Astrocyte (in vitro differentiated cells and primary cell): Measurements from ENCODE around the gene KLK13.
A peak's percentile ranks its signal among the peaks of the same experiment; 100 is the strongest.

Experiments
- CTCF ChIP-seq: IDR thresholded peaks from 2 replicates; pipeline ENCODE4 v1.5.1; 2011; ENCODE audit warnings: low read depth, mild to moderate bottlenecking, inconsistent platforms, low read length, moderate library complexity; ENCODE audit not compliant: insufficient read depth
- EZH2 ChIP-seq: IDR thresholded peaks from 2 replicates; pipeline ENCODE4 v1.6.1; 2012; ENCODE audit warnings: mild to moderate bottlenecking, low read length, inconsistent platforms; ENCODE audit not compliant: insufficient read depth

DNA sequence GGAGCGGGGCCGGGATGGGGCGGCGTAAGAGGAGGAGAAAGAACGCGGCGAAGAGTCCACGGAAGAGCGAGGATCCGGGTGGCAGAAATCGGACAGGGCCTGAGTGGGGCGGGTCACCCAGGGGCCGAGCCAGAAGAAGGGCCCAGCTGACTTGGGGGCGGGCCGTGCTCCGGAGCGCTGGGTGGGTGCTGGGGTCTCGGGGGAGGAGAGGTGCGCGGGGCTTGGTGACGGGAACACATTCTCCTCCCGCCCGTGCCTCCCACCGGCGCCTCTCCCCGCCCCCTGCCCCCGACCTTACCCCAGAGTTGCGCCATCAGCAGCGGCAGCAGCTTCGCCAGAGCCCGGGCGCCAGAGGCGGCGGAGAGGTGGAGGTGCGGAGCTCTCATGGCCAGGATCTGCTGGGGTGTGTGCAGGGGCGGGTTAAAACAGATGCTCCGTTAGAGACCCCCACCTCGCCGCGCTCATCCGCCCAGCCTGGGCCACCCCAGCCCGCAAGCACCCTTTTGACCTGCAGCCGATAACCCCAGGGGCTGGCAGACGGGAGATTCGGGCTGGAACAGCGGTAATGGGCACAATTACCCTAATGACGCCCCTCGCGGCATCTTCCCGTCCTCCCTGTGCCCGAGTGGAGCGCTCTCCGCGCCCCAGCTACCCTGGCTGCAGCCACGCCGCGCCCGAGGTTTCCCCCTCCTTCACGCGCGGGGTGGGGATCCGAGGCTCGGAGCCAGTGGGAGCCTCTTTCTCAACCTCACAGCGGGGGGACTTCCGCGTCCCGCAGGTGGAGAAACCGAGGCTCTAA lies 45.9 kb downstream of the KLK13 start:
- TF ChIP-seq CTCF (no peak), EZH2 (peak; percentile 51)
